SK-N-SH treated with all-trans-retinoic acid at 6 μM for 48 hours (cell line): Measurements from ENCODE around the gene LAMA1.
"Not testable (repeated sequence)": the region's sequence is repeated elsewhere in the genome, so short reads cannot be mapped to it uniquely, and the experiment has no call there.

ENCODE experiments used
- ATAC-seq: fragments of 200-7000 bp; cut with Tn5 transposase; 3 replicates; pipeline ENCODE4 v1.9.1; 2020; ENCODE audit warnings: mild to moderate bottlenecking, moderate library complexity
- CSRNP3 ChIP-seq: fragments of 250-450 bp; sonication (Bioruptor Pico); IDR thresholded peaks from 2 replicates; pipeline ENCODE4 v1.5.1; 2021; ENCODE audit warnings: mild to moderate bottlenecking, moderate library complexity
- GLIS3 ChIP-seq: fragments of 250-450 bp; sonication (Bioruptor Pico); IDR thresholded peaks from 2 replicates; pipeline ENCODE4 v1.5.0; 2020; ENCODE audit warnings: mild to moderate bottlenecking, moderate library complexity
- OSR1 ChIP-seq: fragments of 250-450 bp; sonication (Bioruptor Pico); IDR thresholded peaks from 2 replicates; pipeline ENCODE4 v1.8.0; 2022; ENCODE audit warnings: moderate library complexity, mild to moderate bottlenecking, inconsistent platforms
- PATZ1 ChIP-seq: fragments of 250-450 bp; sonication (Bioruptor Pico); IDR thresholded peaks from 2 replicates; pipeline ENCODE4 v1.8.0; 2020; ENCODE audit warnings: mild to moderate bottlenecking, moderate library complexity, borderline replicate concordance
- SNAI2 ChIP-seq: fragments of 250-450 bp; sonication (Bioruptor Pico); IDR thresholded peaks from 2 replicates; pipeline ENCODE4 v1.5.0; 2020; ENCODE audit warnings: mild to moderate bottlenecking, moderate library complexity
- TCF4 ChIP-seq: fragments of 250-450 bp; sonication (Bioruptor Pico); IDR thresholded peaks from 2 replicates; pipeline ENCODE4 v1.8.0; 2021; ENCODE audit warnings: mild to moderate bottlenecking, moderate library complexity, borderline replicate concordance
- TOX ChIP-seq: fragments of 250-450 bp; sonication (Bioruptor Pico); IDR thresholded peaks from 2 replicates; pipeline ENCODE4 v1.8.0; 2021; ENCODE audit warnings: mild to moderate bottlenecking, moderate library complexity, borderline replicate concordance
- TSHZ2 ChIP-seq: fragments of 250-450 bp; sonication (Bioruptor Pico); IDR thresholded peaks from 2 replicates; pipeline ENCODE4 v1.5.0; 2020; ENCODE audit warnings: mild to moderate bottlenecking, moderate library complexity
- ZC3H10 ChIP-seq: fragments of 250-450 bp; sonication (Bioruptor Pico); IDR thresholded peaks from 2 replicates; pipeline ENCODE4 v1.5.1; 2021; ENCODE audit warnings: mild to moderate bottlenecking, moderate library complexity
- ZFP3 ChIP-seq: fragments of 250-450 bp; sonication (Bioruptor Pico); IDR thresholded peaks from 2 replicates; pipeline ENCODE4 v1.5.0; 2020; ENCODE audit warnings: mild to moderate bottlenecking, moderate library complexity
- ZFP30 ChIP-seq: fragments of 450-650 bp; formaldehyde crosslinking; IDR thresholded peaks from 2 replicates; pipeline ENCODE4 v1.5.0; 2022; ENCODE audit warnings: mild to moderate bottlenecking, moderate library complexity
- ZNF565 ChIP-seq: fragments of 450-650 bp; formaldehyde crosslinking; conservative IDR thresholded peaks from 2 replicates; pipeline ENCODE4 v1.5.0; 2020; ENCODE audit warnings: low read depth, mild to moderate bottlenecking, moderate library complexity
- ZNF70 ChIP-seq: fragments of 450-650 bp; formaldehyde crosslinking; IDR thresholded peaks from 2 replicates; pipeline ENCODE4 v1.5.0; 2020; ENCODE audit warnings: mild to moderate bottlenecking, moderate library complexity
- ZNF8 ChIP-seq: fragments of 450-650 bp; formaldehyde crosslinking; IDR thresholded peaks from 2 replicates; pipeline ENCODE4 v1.5.0; 2020; ENCODE audit warnings: mild to moderate bottlenecking, moderate library complexity

Gene LAMA1

GRCh38 chr18:6941996-6942395 lies 175.6 kb downstream of the LAMA1 start (continued):
- TF ChIP-seq CSRNP3 (CRISPR knock-in tag) (no peak), PATZ1 (CRISPR knock-in tag) (no peak), ZC3H10 (CRISPR knock-in tag) (no peak), ZFP30 (CRISPR knock-in tag) (no peak)

- no peak for ATAC-seq
- TF ChIP-seq OSR1 (no peak), ZNF8 (CRISPR knock-in tag) (no peak), ZFP3 (no peak), CSRNP3 (CRISPR knock-in tag) (no peak), TSHZ2 (CRISPR knock-in tag) (no peak), ZNF565 (CRISPR knock-in tag) (no peak), TCF4 (CRISPR knock-in tag) (no peak), SNAI2 (CRISPR knock-in tag) (no peak), ZNF70 (CRISPR knock-in tag) (no peak)
- TF ChIP-seq, all 23 proteins: peak for 0
Measured at GRCh38 chr18:6940451-6940850, 177.1 kb downstream of the LAMA1 start.

GRCh38 chr18:6939972-6940371 lies 177.6 kb downstream of the LAMA1 start:
- TF ChIP-seq GLIS3 (CRISPR knock-in tag) = no peak
- TF ChIP-seq ZFP3 = no peak
- TF ChIP-seq TSHZ2 (CRISPR knock-in tag) = no peak
- no peak for TF ChIP-seq TOX (CRISPR knock-in tag)
- TF ChIP-seq, all 23 proteins: peak for 0
- no peak for ATAC-seq

GRCh38 chr18:6938403-6938802 lies 179.2 kb downstream of the LAMA1 start:
- not testable (repeated sequence) for ATAC-seq

- ATAC-seq = no peak
- TF ChIP-seq PATZ1 (CRISPR knock-in tag) (no peak), TCF4 (CRISPR knock-in tag) (no peak)
Measured at GRCh38 chr18:6938003-6938402, 179.6 kb downstream of the LAMA1 start.
